ENCODE measurements around the gene ZNF594. TPM values are rescaled to one million over a fixed set of nuclear protein-coding genes. Genes with fewer than 3 reads are reported as not detected.

ZNF594 gene
- total RNA-seq, 6 experiments from 2014 or later, result 3.3 to 5.1 (median 4.6) TPM

GRCh38 chr17:5194346-5194745 is 2.7 kb upstream of the ZNF594 start:
- Mint-ChIP-seq H3K4me3 (no peak overlapping the region), H3K27me3 (ENCODE audit: insufficient read depth) (peaks cover 2% of the 10 kb centered on the region), H3K4me1 (ENCODE audit: low read depth) (peaks cover 25% of the 10 kb centered on the region), H3K9me3 (peaks cover 33% of the 10 kb centered on the region), H3K36me3 (ENCODE audit: low read depth) (peaks cover 32% of the 10 kb centered on the region), H3K27ac (no peak overlapping the region)
- DNase-seq, result peak; percentile 62
- no peak for TF ChIP-seq CTCF (IDR thresholded peaks at IDR 0.05)

- H3K36me3 Mint-ChIP-seq (ENCODE audit: low read depth), result peaks cover 91% of the 10 kb centered on the region
These were observed 7.4 kb downstream of the ZNF594 start for GRCh38 chr17:5184288-5184687.

GRCh38 chr17:5183410-5183793 is 8.3 kb downstream of the ZNF594 start:
- H3K27ac Mint-ChIP-seq, result no peak overlapping the region
- H3K9me3 Mint-ChIP-seq, result peaks cover 99% of the 10 kb centered on the region
- H3K4me1 Mint-ChIP-seq (ENCODE audit: low read depth), result no peaks in the 10 kb centered on the region
- no peak for DNase-seq
- peaks cover 7% of the 10 kb centered on the region for H3K27me3 Mint-ChIP-seq (ENCODE audit: insufficient read depth)
- no peak for TF ChIP-seq CTCF (IDR thresholded peaks at IDR 0.05)
- no peak overlapping the region for H3K4me3 Mint-ChIP-seq
- peaks cover 96% of the 10 kb centered on the region for H3K36me3 Mint-ChIP-seq (ENCODE audit: low read depth)

More at GRCh38 chr17:5184288-5184687, 7.4 kb downstream of the ZNF594 start:
- H3K9me3 Mint-ChIP-seq, result peaks cover 93% of the 10 kb centered on the region
- H3K27me3 Mint-ChIP-seq (ENCODE audit: insufficient read depth), result peaks cover 7% of the 10 kb centered on the region
- no peak overlapping the region for H3K4me3 Mint-ChIP-seq
- TF ChIP-seq CTCF (IDR thresholded peaks at IDR 0.05), result no peak
- DNase-seq, result no peak
- H3K27ac Mint-ChIP-seq, result no peak overlapping the region
- no peaks in the 10 kb centered on the region for H3K4me1 Mint-ChIP-seq (ENCODE audit: low read depth)

- TF ChIP-seq CTCF (IDR thresholded peaks at IDR 0.05), result no peak
- no peak for DNase-seq
- Mint-ChIP-seq H3K4me3 (no peak overlapping the region), H3K36me3 (ENCODE audit: low read depth) (peaks cover 93% of the 10 kb centered on the region), H3K27me3 (ENCODE audit: insufficient read depth) (peaks cover 7% of the 10 kb centered on the region), H3K27ac (no peak overlapping the region), H3K9me3 (peaks cover 96% of the 10 kb centered on the region), H3K4me1 (ENCODE audit: low read depth) (no peaks in the 10 kb centered on the region)
These were observed 8.9 kb downstream of the ZNF594 start for GRCh38 chr17:5182597-5183409.

- Mint-ChIP-seq H3K27me3 (ENCODE audit: insufficient read depth) (peaks cover 7% of the 10 kb centered on the region), H3K36me3 (ENCODE audit: low read depth) (peaks cover 89% of the 10 kb centered on the region), H3K4me1 (ENCODE audit: low read depth) (no peaks in the 10 kb centered on the region), H3K27ac (no peak overlapping the region), H3K4me3 (no peak overlapping the region; the same call in 1 of the 2 replicates), H3K9me3 (peaks cover 93% of the 10 kb centered on the region)
- no peak for TF ChIP-seq CTCF (IDR thresholded peaks at IDR 0.05)
- DNase-seq, result no peak
These were observed 10.0 kb downstream of the ZNF594 start for GRCh38 chr17:5181509-5182305.
